Large intestine (tissue), 3 donors: Measurements from ENCODE around the gene TMCC2. TPM values are rescaled to one million over a fixed set of nuclear protein-coding genes. Genes with fewer than 3 reads are reported as not detected.
"Not testable (repeated sequence)": the region's sequence is repeated elsewhere in the genome, so short reads cannot be mapped to it uniquely, and the experiment has no call there.

Experiments
- DNase-seq, 2 donors: peaks; one replicate each; pipeline versions ENCODE4 v3.0.0 to v3.0.0-alpha.2; 2013
- H3K27ac ChIP-seq: one replicate; pipeline ENCODE4 v1.5.1; 2013; ENCODE audit warnings: low read length
- H3K27me3 ChIP-seq: 2 replicates; pipeline ENCODE4 v1.6.1; 2013; ENCODE audit warnings: low read length; ENCODE audit not compliant: control insufficient read depth, insufficient read depth
- H3K36me3 ChIP-seq: 2 replicates; pipeline ENCODE4 v1.6.1; 2013; ENCODE audit warnings: low read length; ENCODE audit not compliant: control insufficient read depth, insufficient read depth
- H3K4me1 ChIP-seq: one replicate; pipeline ENCODE4 v1.6.1; 2013; ENCODE audit warnings: low read length; ENCODE audit not compliant: control insufficient read depth, insufficient read depth
- H3K4me3 ChIP-seq: one replicate; pipeline ENCODE4 v1.5.1; 2013; ENCODE audit warnings: low read length
- H3K9me3 ChIP-seq: one replicate; pipeline ENCODE4 v1.6.1; 2013; ENCODE audit warnings: mild to moderate bottlenecking, low read depth, low read length, moderate library complexity; ENCODE audit not compliant: control insufficient read depth
- WGBS: methylation state at CpG from one replicate; pipeline ENCODE4 v1.1.5; 2013; ENCODE audit warnings: low lambda C conversion rate; ENCODE audit not compliant: insufficient coverage; 5-methylcytosine and 5-hydroxymethylcytosine counted together
- polyA plus RNA-seq: library from polyadenylated mRNA; unstranded; fragments of 120-200 nt; gene quantifications from one replicate; pipeline ENCODE4 v1.2.1, GENCODE V29; 2013

Gene TMCC2
- polyA plus RNA-seq, 1 donor, result 6.2 TPM

DNA sequence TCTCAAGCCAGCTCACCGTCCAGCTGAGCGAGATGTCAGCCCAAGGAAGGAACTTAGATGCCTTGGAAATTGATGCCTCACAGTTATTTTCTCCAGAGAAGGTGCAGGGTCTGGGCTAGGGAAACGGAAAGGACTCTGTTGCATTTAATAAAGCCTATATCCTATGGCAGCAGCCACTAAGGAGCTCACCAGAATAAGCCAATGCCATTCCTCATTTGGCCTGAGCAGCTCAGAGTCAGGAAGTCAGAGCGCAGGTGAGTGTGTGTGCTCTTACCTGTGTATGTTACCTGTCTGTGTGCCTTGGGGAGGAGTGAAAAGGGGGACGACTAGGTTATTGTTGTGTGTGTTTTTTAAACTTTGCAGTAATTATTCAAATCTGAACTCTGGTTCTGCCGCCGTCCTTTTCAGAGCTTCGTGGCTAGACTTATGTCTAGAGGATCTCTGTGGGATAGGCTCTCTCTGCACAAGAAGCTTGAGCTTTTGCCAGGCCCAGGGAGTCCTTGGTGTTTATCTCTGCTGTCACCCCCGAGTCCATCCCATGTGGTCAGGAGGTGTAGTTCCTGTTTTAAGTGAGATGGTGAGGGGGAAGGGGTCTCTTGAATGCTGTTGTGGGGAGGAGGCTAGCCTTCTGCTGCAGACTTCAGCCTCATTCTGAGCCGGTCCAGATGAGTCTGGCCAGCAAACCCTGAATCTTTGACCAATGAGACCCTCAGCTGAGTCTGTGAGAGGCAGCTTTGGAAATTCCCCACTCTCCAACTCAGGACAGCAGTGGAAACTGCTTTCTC is 2.4 kb downstream of the TMCC2 start:
- Histone ChIP-seq H3K9me3 (no peaks in the 10 kb centered on the region), H3K4me1 (peaks cover 17% of the 10 kb centered on the region), H3K27ac (no peak overlapping the region), H3K27me3 (peaks cover 43% of the 10 kb centered on the region), H3K4me3 (no peak overlapping the region), H3K36me3 (no peaks in the 10 kb centered on the region)
- no CpG with 5 or more reads among the region's 10 CpGs for WGBS
- no peak for DNase-seq

GRCh38 chr1:205230982-205231381 is 3.2 kb downstream of the TMCC2 start:
- H3K36me3 ChIP-seq, result no peaks in the 10 kb centered on the region
- no peaks in the 10 kb centered on the region for H3K9me3 ChIP-seq
- WGBS, result no CpG with 5 or more reads among the region's 5 CpGs
- H3K27me3 ChIP-seq, result peaks cover 37% of the 10 kb centered on the region
- no peak overlapping the region for H3K4me3 ChIP-seq
- no peak for DNase-seq
- H3K4me1 ChIP-seq, result peaks cover 17% of the 10 kb centered on the region
- no peak overlapping the region for H3K27ac ChIP-seq

GRCh38 chr1:205232127-205232820 is 4.5 kb downstream of the TMCC2 start:
- no peaks in the 10 kb centered on the region for H3K36me3 ChIP-seq
- WGBS, result no CpG with 5 or more reads among the region's 7 CpGs
- no peak for DNase-seq

GRCh38 chr1:205232945-205233397 is 5.2 kb downstream of the TMCC2 start:
- peaks cover 22% of the 10 kb centered on the region for H3K27me3 ChIP-seq
- no peak overlapping the region for H3K27ac ChIP-seq
- no peaks in the 10 kb centered on the region for H3K9me3 ChIP-seq
- peaks cover 13% of the 10 kb centered on the region for H3K4me1 ChIP-seq
- H3K4me3 ChIP-seq, result no peak overlapping the region
- DNase-seq, result no peak
- no peaks in the 10 kb centered on the region for H3K36me3 ChIP-seq
- WGBS, result 100% methylated on average over 2 of the region's 3 CpGs

More at GRCh38 chr1:205232127-205232820, 4.5 kb downstream of the TMCC2 start:
- Histone ChIP-seq H3K9me3 (no peaks in the 10 kb centered on the region), H3K27ac (no peak overlapping the region), H3K4me1 (peaks cover 16% of the 10 kb centered on the region), H3K4me3 (no peak overlapping the region), H3K27me3 (peaks cover 26% of the 10 kb centered on the region)

GRCh38 chr1:205233986-205234385 is 6.2 kb downstream of the TMCC2 start:
- not testable (repeated sequence) for DNase-seq, H3K4me3 ChIP-seq, H3K9me3 ChIP-seq, H3K36me3 ChIP-seq, H3K27ac ChIP-seq, H3K4me1 ChIP-seq
- WGBS, result no CpG with 5 or more reads among the region's 7 CpGs
- H3K27me3 ChIP-seq, result peaks cover 12% of the 10 kb centered on the region

DNA sequence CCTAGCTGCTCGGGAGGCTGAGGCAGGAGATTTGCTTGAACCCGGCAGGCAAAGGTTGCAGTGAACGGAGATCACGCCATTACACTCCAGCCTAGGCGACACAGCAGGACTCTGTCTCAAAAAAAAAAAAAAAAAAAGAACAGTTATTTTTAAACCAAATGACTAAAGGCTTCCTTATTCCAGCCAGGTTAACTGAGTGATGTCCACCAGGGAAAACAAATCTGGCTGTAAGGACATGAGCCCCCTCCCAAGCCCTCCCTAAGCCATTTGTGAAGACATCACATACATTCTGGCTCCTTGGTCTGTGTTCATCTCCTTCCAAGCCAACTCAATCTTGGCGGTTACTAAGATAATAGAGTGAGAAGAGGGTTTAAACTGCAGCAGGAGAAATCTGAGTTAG is 8.2 kb downstream of the TMCC2 start:
- DNase-seq, result no peak
- Histone ChIP-seq H3K4me3 (no peak overlapping the region), H3K36me3 (no peaks in the 10 kb centered on the region), H3K27ac (no peak overlapping the region), H3K27me3 (peaks cover 2% of the 10 kb centered on the region), H3K4me1 (no peaks in the 10 kb centered on the region), H3K9me3 (no peaks in the 10 kb centered on the region)
- WGBS, result no CpG with 5 or more reads among the region's 6 CpGs

DNA sequence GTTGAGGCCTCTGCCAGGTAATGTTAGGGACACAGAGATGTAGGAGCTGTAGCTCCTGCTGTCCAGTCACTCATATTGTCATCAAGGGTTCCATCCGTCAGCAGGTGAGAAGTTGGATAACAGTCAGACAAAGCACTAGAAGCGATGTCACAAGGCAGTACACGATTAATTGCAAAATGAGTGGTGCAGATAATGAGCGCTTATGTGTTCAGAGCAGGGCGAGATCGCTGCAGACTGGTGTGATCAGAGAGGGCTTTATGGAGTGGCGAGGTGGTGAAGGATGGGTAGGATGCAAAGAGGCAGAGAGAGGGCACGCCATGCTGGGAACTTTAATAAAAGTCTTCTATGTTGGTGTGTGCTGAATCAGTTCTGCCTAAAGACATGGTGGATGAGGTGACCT is 8.8 kb downstream of the TMCC2 start:
- no peaks in the 10 kb centered on the region for H3K9me3 ChIP-seq
- DNase-seq, result no peak
- H3K27ac ChIP-seq, result no peak overlapping the region
- 85% methylated on average over 4 of the region's 8 CpGs for WGBS
- H3K4me3 ChIP-seq, result no peak overlapping the region
- peaks cover 2% of the 10 kb centered on the region for H3K27me3 ChIP-seq
- H3K36me3 ChIP-seq, result no peaks in the 10 kb centered on the region
- no peaks in the 10 kb centered on the region for H3K4me1 ChIP-seq

DNA sequence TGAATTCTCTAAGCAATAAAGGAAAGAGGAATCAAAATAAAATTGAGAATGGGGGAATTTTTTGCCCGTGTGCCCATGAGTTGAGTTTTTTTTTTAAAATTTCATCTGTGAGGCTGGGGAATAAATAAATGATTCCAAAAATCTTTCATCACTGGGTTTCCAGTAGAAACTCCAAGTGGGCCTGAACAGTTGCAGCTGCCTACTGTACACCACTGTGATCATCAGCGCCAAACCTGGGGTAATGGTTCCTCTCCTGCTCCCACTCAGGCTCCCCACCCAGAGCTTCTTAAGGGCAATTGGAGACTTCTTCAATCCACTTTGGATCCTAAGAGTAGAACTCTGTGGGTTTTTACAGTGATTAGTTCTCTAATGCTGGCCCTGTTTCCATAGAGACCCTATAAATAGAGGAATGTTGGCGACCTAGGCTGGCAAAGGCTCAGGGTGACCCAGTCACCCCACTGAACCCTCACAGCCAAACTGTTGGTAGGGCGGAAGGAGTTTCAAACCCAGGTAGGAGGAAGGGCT is 9.3 kb downstream of the TMCC2 start:
- Histone ChIP-seq H3K4me1 (no peaks in the 10 kb centered on the region), H3K4me3 (no peak overlapping the region), H3K9me3 (no peaks in the 10 kb centered on the region), H3K27ac (no peak overlapping the region), H3K27me3 (peaks cover 2% of the 10 kb centered on the region), H3K36me3 (no peaks in the 10 kb centered on the region)
- no peak for DNase-seq
- 100% methylated on average over 1 of the region's 4 CpGs for whole genome bisulfite sequencing

GRCh38 chr1:205237526-205238484 is 10.1 kb downstream of the TMCC2 start:
- Histone ChIP-seq H3K9me3 (no peaks in the 10 kb centered on the region), H3K27ac (no peak overlapping the region)
- DNase-seq, result no peak

GRCh38 chr1:205239078-205239477 is 11.3 kb downstream of the TMCC2 start:
- Histone ChIP-seq H3K4me1 (no peaks in the 10 kb centered on the region), H3K27ac (no peak overlapping the region), H3K9me3 (no peaks in the 10 kb centered on the region), H3K27me3 (peaks cover 2% of the 10 kb centered on the region), H3K36me3 (no peaks in the 10 kb centered on the region), H3K4me3 (no peak overlapping the region)
- DNase-seq, result no peak
- WGBS, result 93% methylated on average over 3 of the region's 3 CpGs

More at GRCh38 chr1:205237526-205238484, 10.1 kb downstream of the TMCC2 start:
- no peaks in the 10 kb centered on the region for H3K4me1 ChIP-seq
- peaks cover 2% of the 10 kb centered on the region for H3K27me3 ChIP-seq
- H3K4me3 ChIP-seq, result no peak overlapping the region
- no CpG with 5 or more reads among the region's 12 CpGs for WGBS
- no peaks in the 10 kb centered on the region for H3K36me3 ChIP-seq
